SK-N-SH (cell line): ENCODE results near the gene ZBTB33. TPM values are rescaled to one million over a fixed set of nuclear protein-coding genes. Genes with fewer than 3 reads are reported as not detected.

Experiments
- CTCF ChIA-PET: fragments of 300-600, 350-600 bp; formaldehyde crosslinking; extraction: SDS; loops from one replicate; lab custom pipeline; 2021; lab: Yijun Ruan, JAX
- POLR2A ChIA-PET: fragments of 350-600 bp; sonication (Branson Sonifier 250); formaldehyde crosslinking; extraction: SDS; loops from one replicate; lab custom pipeline; 2020; ENCODE audit warnings: antibody characterized with exemption, inconsistent platforms; lab: Yijun Ruan, JAX
- DNase-seq: peaks from one replicate; pipeline ENCODE4 v3.0.0; 2012
- H2AFZ ChIP-seq: fragments of 200-600 bp; sonication (generic); 2 replicates; pipeline ENCODE4 v1.8.1; 2016; ENCODE audit warnings: antibody characterized with exemption, mild to moderate bottlenecking, low read depth
- H3F3A ChIP-seq: fragments of 200-600 bp; sonication (generic); replicated peaks from 2 replicates; pipeline ENCODE3; 2016; ENCODE audit warnings: antibody characterized with exemption, mild to moderate bottlenecking; ENCODE audit not compliant: insufficient read depth
- H3K27ac ChIP-seq, 2 experiments: fragments of 200-500 bp in 1 of 2; fragments of 200-600 bp in 1 of 2; sonication (Bioruptor generic) in 1 of 2; sonication (generic), shearing (Covaris generic) in 1 of 2; 2 replicates each; pipeline versions ENCODE4 v1.5.1 to v1.6.1; 2014 to 2016; ENCODE audit warnings: low read depth in 2 of 2, inconsistent platforms in 1 of 2, low read length in 1 of 2, mild to moderate bottlenecking in 1 of 2, mixed read lengths in 1 of 2
- H3K27me3 ChIP-seq: fragments of 200-600 bp; sonication (generic), shearing (Covaris generic); 2 replicates; pipeline ENCODE4 v1.6.1; 2016; ENCODE audit warnings: mixed run types; ENCODE audit not compliant: insufficient read depth
- H3K36me3 ChIP-seq, 2 experiments: fragments of 200-500 bp in 1 of 2; fragments of 200-600 bp in 1 of 2; sonication (Bioruptor generic) in 1 of 2; sonication (generic) in 1 of 2; replicated peaks in 1 of 2; 2 replicates each; pipeline versions ENCODE3 to v1.5.1; 2014 to 2016; ENCODE audit warnings: low read length in 1 of 2, mild to moderate bottlenecking in 1 of 2; ENCODE audit not compliant: insufficient read depth in 2 of 2, control insufficient read depth in 1 of 2
- H3K4me1 ChIP-seq, 2 experiments: fragments of 200-500 bp in 1 of 2; fragments of 200-600 bp in 1 of 2; sonication (Bioruptor generic) in 1 of 2; sonication (generic), shearing (Covaris generic) in 1 of 2; 2 replicates each; pipeline versions ENCODE4 v1.5.1 to v1.6.1; 2014 to 2016; ENCODE audit warnings: low read depth in 1 of 2, low read length in 1 of 2, mixed run types in 1 of 2; ENCODE audit not compliant: insufficient read depth in 2 of 2, control insufficient read depth in 1 of 2
- H3K4me2 ChIP-seq: fragments of 200-600 bp; sonication (generic), shearing (Covaris generic); 2 replicates; pipeline ENCODE4 v1.6.1; 2017; ENCODE audit warnings: mixed run types
- H3K4me3 ChIP-seq, 2 experiments: fragments of 200-500 bp in 1 of 2; fragments of 200-600 bp in 1 of 2; sonication (Bioruptor generic) in 1 of 2; sonication (generic), shearing (Covaris generic) in 1 of 2; 2 replicates each; pipeline versions ENCODE4 v1.5.1 to v1.8.1; 2014 to 2016; ENCODE audit warnings: low read depth in 2 of 2, inconsistent platforms in 1 of 2, low read length in 1 of 2, mild to moderate bottlenecking in 1 of 2, mixed read lengths in 1 of 2, moderate library complexity in 1 of 2
- H3K79me2 ChIP-seq: fragments of 200-600 bp; sonication (generic); 2 replicates; pipeline ENCODE4 v1.8.1; 2017; ENCODE audit warnings: mild to moderate bottlenecking; ENCODE audit not compliant: insufficient read depth
- H3K9ac ChIP-seq: fragments of 200-600 bp; sonication (generic); 2 replicates; pipeline ENCODE4 v1.6.1; 2017; ENCODE audit warnings: mixed run types
- H3K9me2 ChIP-seq: fragments of 200-600 bp; sonication (generic); 2 replicates; pipeline ENCODE4 v1.6.1; 2017; ENCODE audit warnings: mixed run types
- H3K9me3 ChIP-seq: fragments of 200-600 bp; sonication (generic); 2 replicates; pipeline ENCODE4 v1.6.1; 2017; ENCODE audit warnings: mixed run types, mild to moderate bottlenecking, moderate library complexity
- H4K20me1 ChIP-seq: fragments of 200-600 bp; sonication (generic); 2 replicates; pipeline ENCODE4 v1.6.1; 2017; ENCODE audit warnings: mild to moderate bottlenecking, mixed run types; ENCODE audit not compliant: insufficient read depth
- CHD2 ChIP-seq: fragments of 150-350 bp; IDR thresholded peaks from 2 replicates; pipeline ENCODE4 v1.6.1; 2018; ENCODE audit warnings: low read length; ENCODE audit not compliant: partially characterized antibody
- EP300 ChIP-seq, 2 experiments: IDR thresholded peaks; 2 replicates each; pipeline versions ENCODE4 v1.4.0 to v1.6.1; 2012; ENCODE audit warnings: borderline replicate concordance in 1 of 2, low read depth in 1 of 2, low read length in 1 of 2
- GATA2 ChIP-seq: sonication (generic); formaldehyde crosslinking; IDR thresholded peaks from 2 replicates; pipeline ENCODE4 v1.5.0; 2020; ENCODE audit warnings: mild to moderate bottlenecking, missing genetic modification reagents
- JUND ChIP-seq: IDR thresholded peaks from 2 replicates; pipeline ENCODE4 v1.4.0; 2012
- MEF2A ChIP-seq: IDR thresholded peaks from 2 replicates; pipeline ENCODE4 v1.4.0; 2012; ENCODE audit warnings: low read depth, borderline replicate concordance
- MXI1 ChIP-seq: IDR thresholded peaks from 2 replicates; pipeline ENCODE4 v1.6.1; 2012; ENCODE audit warnings: mild to moderate bottlenecking, low read depth, low read length, improper control_type of control experiment
- NRF1 ChIP-seq: IDR thresholded peaks from 2 replicates; pipeline ENCODE4 v1.6.1; 2012; ENCODE audit warnings: low read depth, mild to moderate bottlenecking, low read length
- RFX5 ChIP-seq: IDR thresholded peaks from 2 replicates; pipeline ENCODE4 v1.6.1; 2012; ENCODE audit warnings: mild to moderate bottlenecking, improper control_type of control experiment, low read length
- SIN3A ChIP-seq: IDR thresholded peaks from 2 replicates; pipeline ENCODE4 v1.6.1; 2012; ENCODE audit warnings: low read depth, mild to moderate bottlenecking, low read length, moderate library complexity, borderline replicate concordance
- SMC3 ChIP-seq: IDR thresholded peaks from 2 replicates; pipeline ENCODE4 v1.6.1; 2012; ENCODE audit warnings: low read depth, low read length, improper control_type of control experiment
- WGBS: methylation state at CpG from one replicate; pipeline ENCODE4 v1.1.6; 2017; ENCODE audit warnings: low lambda C conversion rate; 5-methylcytosine and 5-hydroxymethylcytosine counted together
- polyA plus RNA-seq, 3 experiments: library from polyadenylated mRNA; depleted of rRNA; stranded (reverse); fragments of >200 nt; gene quantifications; 2 replicates each; pipeline ENCODE4 v1.2.3, GENCODE V29; 2012
- TF ChIP-seq, protein P1 (sequence below): fragments of 150-350 bp; IDR thresholded peaks from 2 replicates; pipeline ENCODE4 v1.6.1; 2017; ENCODE audit warnings: antibody characterized with exemption, low read length, low read depth, borderline replicate concordance
- TF ChIP-seq, protein P2 (sequence below): IDR thresholded peaks from 2 replicates; pipeline ENCODE4 v1.6.1; 2012; ENCODE audit warnings: mild to moderate bottlenecking, low read depth, low read length, moderate library complexity
- TF ChIP-seq, protein P3 (sequence below): IDR thresholded peaks from 2 replicates; pipeline ENCODE4 v1.4.0; 2012; ENCODE audit warnings: low read depth
- TF ChIP-seq, protein P4 (sequence below): IDR thresholded peaks from 2 replicates; pipeline ENCODE4; 2012
- TF ChIP-seq, protein P5 (sequence below): fragments of 150-350 bp; IDR thresholded peaks from 2 replicates; pipeline ENCODE4 v1.6.1; 2016; ENCODE audit warnings: mild to moderate bottlenecking, low read depth, low read length
- TF ChIP-seq, protein P6 (sequence below): IDR thresholded peaks from 2 replicates; pipeline ENCODE4 v1.4.0; 2012; ENCODE audit warnings: low read depth, borderline replicate concordance

The ZBTB33 gene
- polyA plus RNA-seq, 1 of the 3 experiments (the other 2 are of a cell fraction): 1.2 TPM

DNA sequence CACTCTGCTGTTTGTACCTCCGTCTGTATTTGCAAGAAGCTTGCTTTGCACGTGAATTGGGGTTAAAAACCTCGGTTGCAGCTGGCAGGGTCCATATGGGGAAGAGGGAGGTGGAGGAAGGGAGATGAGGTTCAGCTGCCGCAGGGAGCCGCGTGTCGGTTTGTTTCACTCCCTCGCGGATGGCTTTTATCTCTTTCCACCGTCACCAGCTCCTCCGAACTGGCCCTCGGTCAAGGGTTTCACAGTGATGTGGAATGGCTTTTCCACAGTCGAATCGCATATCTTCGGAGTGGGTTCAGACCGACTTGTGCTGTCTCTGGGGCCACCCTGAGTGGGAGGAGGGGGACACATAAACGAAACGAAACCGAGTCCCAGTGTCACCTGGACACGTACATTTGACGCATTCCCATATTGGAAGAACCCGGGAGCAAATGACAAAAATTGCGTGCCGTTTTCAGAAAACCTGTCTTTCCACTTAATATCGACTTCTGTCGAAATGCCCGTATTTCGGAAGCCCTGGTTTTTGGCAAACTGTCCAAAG is 929 bp downstream of the ZBTB33 start:
- H3K79me2 ChIP-seq: peaks cover 23% of the 10 kb centered on the region
- H3K27me3 ChIP-seq: no peaks in the 10 kb centered on the region
- H3K9me3 ChIP-seq: no peaks in the 10 kb centered on the region
- TF ChIP-seq, protein P1, sequence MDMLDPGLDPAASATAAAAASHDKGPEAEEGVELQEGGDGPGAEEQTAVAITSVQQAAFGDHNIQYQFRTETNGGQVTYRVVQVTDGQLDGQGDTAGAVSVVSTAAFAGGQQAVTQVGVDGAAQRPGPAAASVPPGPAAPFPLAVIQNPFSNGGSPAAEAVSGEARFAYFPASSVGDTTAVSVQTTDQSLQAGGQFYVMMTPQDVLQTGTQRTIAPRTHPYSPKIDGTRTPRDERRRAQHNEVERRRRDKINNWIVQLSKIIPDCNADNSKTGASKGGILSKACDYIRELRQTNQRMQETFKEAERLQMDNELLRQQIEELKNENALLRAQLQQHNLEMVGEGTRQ: no peak
- TF ChIP-seq, protein P2, sequence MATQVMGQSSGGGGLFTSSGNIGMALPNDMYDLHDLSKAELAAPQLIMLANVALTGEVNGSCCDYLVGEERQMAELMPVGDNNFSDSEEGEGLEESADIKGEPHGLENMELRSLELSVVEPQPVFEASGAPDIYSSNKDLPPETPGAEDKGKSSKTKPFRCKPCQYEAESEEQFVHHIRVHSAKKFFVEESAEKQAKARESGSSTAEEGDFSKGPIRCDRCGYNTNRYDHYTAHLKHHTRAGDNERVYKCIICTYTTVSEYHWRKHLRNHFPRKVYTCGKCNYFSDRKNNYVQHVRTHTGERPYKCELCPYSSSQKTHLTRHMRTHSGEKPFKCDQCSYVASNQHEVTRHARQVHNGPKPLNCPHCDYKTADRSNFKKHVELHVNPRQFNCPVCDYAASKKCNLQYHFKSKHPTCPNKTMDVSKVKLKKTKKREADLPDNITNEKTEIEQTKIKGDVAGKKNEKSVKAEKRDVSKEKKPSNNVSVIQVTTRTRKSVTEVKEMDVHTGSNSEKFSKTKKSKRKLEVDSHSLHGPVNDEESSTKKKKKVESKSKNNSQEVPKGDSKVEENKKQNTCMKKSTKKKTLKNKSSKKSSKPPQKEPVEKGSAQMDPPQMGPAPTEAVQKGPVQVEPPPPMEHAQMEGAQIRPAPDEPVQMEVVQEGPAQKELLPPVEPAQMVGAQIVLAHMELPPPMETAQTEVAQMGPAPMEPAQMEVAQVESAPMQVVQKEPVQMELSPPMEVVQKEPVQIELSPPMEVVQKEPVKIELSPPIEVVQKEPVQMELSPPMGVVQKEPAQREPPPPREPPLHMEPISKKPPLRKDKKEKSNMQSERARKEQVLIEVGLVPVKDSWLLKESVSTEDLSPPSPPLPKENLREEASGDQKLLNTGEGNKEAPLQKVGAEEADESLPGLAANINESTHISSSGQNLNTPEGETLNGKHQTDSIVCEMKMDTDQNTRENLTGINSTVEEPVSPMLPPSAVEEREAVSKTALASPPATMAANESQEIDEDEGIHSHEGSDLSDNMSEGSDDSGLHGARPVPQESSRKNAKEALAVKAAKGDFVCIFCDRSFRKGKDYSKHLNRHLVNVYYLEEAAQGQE: no peak
- TF ChIP-seq SIN3A (no peak), MEF2A (no peak), EP300 (IDR thresholded peaks at IDR 0.05; ENCODE audit: borderline replicate concordance in 1 of 2, low read depth in 1 of 2, low read length in 1 of 2) (no peak), GATA2 (no peak), SMC3 (no peak)
- TF ChIP-seq, protein P3, sequence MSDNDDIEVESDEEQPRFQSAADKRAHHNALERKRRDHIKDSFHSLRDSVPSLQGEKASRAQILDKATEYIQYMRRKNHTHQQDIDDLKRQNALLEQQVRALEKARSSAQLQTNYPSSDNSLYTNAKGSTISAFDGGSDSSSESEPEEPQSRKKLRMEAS: 0 out of 2 replicates have a peak, but pooled peaks have one; percentile 27
- peak overlapping the region; percentile 76 for H3K9ac ChIP-seq
- WGBS: 5% methylated on average over 26 of the region's 28 CpGs
- H3F3A ChIP-seq: no peaks in the 10 kb centered on the region
- peak overlapping the region; percentile 66 to 68 for H3K4me3 ChIP-seq
- ChIA-PET POLR2A (no interaction called here), CTCF (interaction anchor here (0.6 to 1.9 kb wide), 7 partner anchors 10 to 200 kb away, joined by 3 to 9 read pairs (median 3); no protein-coding TSS in a partner anchor)
- H3K9me2 ChIP-seq: no peaks in the 10 kb centered on the region
- peak overlapping the region; percentile 70 for H3K4me2 ChIP-seq
- no peaks in the 10 kb centered on the region; a peak in 1 of 4 replicates for H3K4me1 ChIP-seq
- H3K27ac ChIP-seq: peak overlapping the region; percentile 76 to 84
- peak; percentile 40 for DNase-seq
- H3K36me3 ChIP-seq: peaks cover 0 to 19% of the 10 kb centered on the region in 2 experiments
- no peak overlapping the region for H2AFZ ChIP-seq
- H4K20me1 ChIP-seq: no peaks in the 10 kb centered on the region

DNA sequence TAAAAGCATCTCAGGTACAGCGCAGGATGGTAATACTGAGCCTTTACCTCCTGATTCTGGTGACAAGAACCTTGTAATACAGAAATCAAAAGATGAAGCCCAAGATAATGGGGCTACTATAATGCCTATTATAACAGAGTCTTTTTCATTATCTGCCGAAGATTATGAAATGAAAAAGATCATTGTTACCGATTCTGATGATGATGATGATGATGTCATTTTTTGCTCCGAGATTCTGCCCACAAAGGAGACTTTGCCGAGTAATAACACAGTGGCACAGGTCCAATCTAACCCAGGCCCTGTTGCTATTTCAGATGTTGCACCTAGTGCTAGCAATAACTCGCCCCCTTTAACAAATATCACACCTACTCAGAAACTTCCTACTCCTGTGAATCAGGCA is 3.2 kb downstream of the ZBTB33 start:
- H3K4me2 ChIP-seq: no peak overlapping the region
- no peaks in the 10 kb centered on the region for H3K27me3 ChIP-seq
- no peaks in the 10 kb centered on the region for H4K20me1 ChIP-seq
- ChIA-PET POLR2A (no interaction called here), CTCF (no interaction called here)
- H3K4me1 ChIP-seq: no peaks in the 10 kb centered on the region; a peak in 1 of 4 replicates
- H3K9me3 ChIP-seq: no peaks in the 10 kb centered on the region
- H3F3A ChIP-seq: no peaks in the 10 kb centered on the region
- no peak overlapping the region for H3K4me3 ChIP-seq
- TF ChIP-seq, protein P4, sequence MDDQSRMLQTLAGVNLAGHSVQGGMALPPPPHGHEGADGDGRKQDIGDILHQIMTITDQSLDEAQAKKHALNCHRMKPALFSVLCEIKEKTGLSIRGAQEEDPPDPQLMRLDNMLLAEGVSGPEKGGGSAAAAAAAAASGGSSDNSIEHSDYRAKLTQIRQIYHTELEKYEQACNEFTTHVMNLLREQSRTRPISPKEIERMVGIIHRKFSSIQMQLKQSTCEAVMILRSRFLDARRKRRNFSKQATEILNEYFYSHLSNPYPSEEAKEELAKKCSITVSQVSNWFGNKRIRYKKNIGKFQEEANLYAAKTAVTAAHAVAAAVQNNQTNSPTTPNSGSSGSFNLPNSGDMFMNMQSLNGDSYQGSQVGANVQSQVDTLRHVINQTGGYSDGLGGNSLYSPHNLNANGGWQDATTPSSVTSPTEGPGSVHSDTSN: no peak
- TF ChIP-seq NRF1: no peak
- TF ChIP-seq GATA2: no peak
- no peak for TF ChIP-seq RFX5
- no peak for TF ChIP-seq MXI1
- TF ChIP-seq CHD2: no peak
- TF ChIP-seq, protein P5, sequence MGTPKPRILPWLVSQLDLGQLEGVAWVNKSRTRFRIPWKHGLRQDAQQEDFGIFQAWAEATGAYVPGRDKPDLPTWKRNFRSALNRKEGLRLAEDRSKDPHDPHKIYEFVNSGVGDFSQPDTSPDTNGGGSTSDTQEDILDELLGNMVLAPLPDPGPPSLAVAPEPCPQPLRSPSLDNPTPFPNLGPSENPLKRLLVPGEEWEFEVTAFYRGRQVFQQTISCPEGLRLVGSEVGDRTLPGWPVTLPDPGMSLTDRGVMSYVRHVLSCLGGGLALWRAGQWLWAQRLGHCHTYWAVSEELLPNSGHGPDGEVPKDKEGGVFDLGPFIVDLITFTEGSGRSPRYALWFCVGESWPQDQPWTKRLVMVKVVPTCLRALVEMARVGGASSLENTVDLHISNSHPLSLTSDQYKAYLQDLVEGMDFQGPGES: no peak
- TF ChIP-seq JUND: no peak
- TF ChIP-seq, protein P6, sequence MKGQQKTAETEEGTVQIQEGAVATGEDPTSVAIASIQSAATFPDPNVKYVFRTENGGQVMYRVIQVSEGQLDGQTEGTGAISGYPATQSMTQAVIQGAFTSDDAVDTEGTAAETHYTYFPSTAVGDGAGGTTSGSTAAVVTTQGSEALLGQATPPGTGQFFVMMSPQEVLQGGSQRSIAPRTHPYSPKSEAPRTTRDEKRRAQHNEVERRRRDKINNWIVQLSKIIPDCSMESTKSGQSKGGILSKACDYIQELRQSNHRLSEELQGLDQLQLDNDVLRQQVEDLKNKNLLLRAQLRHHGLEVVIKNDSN: no peak
- no peak overlapping the region for H3K9ac ChIP-seq
- 39% methylated on average over 6 of the region's 6 CpGs for WGBS
- peaks cover 6 to 19% of the 10 kb centered on the region in 2 experiments for H3K36me3 ChIP-seq
- no peak overlapping the region for H3K27ac ChIP-seq
- no peak for DNase-seq
- no peak overlapping the region for H2AFZ ChIP-seq
- H3K79me2 ChIP-seq: peaks cover 23% of the 10 kb centered on the region
- no peaks in the 10 kb centered on the region for H3K9me2 ChIP-seq
